ENCODE measurements around the gene TEX261.

The TEX261 gene

DNA sequence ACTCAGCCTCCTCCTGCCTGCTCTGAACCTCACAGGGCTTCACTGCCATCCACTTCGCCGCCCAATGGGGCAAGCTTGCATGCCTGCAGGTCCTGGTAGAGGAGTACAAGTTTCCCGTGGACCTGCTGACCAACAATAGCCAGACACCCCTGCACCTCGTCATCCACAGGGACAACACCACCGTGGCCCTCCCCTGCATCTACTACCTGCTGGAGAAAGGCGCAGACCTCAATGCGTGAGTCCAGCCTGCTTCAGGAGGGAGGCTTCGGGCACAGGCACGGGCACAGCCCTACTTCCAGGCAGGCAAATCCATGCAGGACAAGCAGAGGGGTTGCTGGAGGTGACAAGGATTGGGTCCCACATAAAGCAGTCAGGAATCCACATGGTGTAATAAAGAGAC is 15.0 kb downstream of the TEX261 start:
- DNase-seq, result no peak

DNA sequence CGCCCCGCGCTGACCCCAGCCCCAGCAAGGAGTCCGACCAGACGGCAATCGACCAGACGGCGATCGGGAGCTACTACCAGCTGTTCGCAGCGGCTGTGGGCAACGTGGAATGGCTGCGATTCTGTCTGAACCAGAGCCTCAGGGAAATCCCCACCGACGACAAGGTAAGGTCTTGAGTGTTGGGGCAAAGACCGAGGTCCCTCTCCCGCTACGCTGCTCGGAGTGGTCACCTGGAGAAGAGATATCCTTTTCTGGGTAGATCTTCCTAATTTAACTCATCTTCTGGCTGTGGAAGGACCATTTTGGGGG is 15.5 kb downstream of the TEX261 start:
- no peak for DNase-seq

DNA sequence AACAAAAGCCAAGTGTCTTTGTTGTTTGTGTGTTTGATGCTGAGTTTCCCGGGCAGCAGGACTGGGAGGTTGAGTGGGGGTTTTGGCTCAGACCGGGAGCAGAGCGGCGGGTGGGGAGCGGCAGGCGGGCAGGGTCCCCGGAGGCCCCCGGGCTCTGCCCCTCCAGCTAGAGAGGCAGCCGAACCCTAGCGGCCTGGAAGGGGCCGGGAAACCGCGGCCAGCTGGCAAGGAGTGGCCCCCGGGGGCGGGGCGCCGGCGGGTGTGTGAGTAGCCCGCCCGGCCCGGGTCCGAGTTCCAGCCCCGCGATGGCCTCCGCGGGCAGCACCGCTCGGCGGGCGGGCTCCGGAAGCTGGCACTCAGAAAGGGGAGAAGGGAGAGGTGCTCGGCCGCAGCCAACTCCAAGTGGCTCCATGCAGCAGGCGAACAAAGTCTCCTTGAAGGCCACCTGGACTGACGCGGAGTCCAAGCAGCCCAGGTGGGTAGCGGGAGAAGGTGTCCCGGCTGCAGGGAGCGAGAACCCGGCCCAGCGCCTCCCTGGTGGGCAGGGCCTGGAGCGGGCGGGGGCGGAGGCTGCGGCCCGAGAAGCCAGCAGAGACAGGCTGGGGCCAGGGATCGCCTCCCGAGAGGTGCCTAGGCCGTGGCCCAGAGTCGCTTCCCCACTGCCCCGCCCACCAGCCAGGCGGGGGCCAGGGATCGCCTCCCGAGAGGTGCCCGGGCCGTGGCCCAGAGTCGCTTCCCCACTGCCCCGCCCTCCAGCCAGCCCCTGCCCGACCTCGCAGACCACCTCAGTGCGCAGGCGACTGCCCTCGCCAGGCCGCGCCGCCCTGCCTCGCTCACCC is 16.1 kb downstream of the TEX261 start, which contains the start of gene ANKRD53:
Gene ANKRD53 (plus strand): TSS at position 290 of the 839 bp plus-strand sequence. CDS start 16 bp downstream, at position 306.
- no peak for DNase-seq

DNA sequence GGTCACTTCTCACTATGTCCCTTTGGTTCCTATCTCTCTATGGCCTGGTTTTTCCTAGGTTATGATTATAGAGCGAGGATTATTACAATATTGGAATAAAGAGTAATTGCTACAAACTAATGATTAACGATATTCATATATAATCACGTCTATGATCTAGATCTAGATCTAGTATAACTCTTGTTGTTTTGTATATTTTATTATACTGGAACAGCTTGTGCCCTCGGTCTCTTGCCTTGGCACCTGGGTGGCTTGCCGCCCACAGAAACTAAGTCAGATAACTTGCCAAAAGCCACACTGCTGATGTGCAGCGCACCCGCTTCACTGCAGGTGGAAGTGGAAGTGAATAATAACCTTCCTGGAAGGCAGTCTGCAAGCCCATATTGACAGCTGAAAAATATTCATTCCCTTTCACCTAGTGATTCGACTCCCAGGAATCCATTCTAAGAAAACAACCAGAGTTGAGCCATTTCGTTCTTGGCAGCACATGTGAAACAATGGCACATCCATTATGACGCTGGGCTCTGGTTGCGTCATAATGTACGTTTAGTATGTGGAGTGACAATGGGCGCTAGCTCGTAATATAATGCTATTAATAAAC is 17.0 kb downstream of the TEX261 start:
- DNase-seq, result no peak

DNA sequence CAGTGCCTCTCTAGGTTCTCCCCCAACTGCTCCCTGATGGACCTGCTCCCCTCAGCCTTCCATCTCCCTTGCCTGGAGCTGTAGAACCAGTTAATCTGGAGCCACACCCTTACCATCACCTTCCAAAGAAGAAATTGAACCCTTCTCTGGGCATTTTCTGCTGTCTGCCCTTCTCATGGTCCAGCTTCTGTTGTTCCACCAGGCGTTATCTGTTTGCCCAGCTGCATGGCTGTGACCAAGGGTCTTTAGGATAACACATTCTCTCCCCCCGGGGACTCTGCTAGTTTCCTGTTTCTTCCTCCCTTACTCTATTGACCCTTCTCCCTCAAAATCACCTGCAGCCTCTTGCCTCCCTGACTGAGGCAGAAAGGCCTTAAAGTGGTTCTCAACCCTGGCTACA is 19.4 kb downstream of the TEX261 start:
- DNase-seq, result no peak

DNA sequence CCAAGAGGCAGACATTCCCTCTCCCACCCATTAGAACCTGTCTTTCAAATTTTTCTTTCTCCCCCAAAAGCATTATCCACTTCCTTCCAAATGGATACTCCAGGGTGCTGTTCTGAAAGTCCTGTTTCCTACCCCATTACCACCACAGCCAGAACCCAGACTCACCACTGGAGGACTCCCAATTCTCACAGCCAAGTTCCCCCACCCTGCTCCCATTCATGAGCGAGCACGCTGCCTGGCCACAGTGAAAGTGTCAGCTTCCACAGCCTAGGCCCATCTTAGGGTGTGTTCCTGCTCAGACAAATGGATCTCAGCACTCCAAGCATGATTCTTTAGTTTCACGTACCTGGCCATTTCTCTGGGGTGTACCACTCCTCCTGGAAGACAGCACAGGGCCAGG is 20.1 kb downstream of the TEX261 start:
- DNase-seq, result no peak

DNA sequence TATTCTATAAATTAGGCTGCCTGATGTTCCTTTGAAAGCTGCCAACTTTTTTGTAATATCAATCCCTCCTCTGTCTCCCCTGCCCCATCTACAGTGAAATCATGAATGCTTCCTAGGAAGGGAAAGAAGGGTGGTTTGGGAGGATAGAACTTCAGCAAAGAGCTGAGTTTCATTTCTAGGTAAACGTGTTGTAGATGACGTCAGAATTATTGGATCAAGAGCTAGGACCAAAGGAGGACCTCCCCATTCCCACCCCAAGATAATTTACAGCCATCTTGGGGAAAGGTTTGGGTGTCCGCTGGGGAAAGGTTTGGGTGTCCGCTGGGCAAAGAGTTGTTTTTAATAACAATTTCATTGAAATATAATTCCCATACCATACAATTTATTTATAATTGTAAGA is 27.5 kb downstream of the TEX261 start:
- no peak for DNase-seq

DNA sequence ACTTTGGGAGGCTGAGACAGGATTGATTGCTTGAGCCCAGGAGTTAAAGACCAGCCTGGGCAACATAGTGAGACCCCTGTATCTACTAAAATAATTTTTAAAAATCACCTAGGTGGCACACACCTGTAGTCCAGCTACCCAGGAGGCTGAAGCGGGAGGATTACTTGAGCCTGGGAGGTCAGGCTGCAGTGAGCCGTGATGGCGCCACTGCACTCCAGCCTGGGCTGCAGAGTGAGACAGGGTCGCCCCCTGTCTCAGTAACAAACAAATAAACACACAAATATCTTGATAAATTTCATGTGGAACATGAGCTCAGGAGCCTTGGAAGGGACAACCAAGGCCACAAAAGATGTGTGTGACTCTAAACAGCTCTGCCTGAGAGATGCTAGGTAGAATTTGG is 28.0 kb downstream of the TEX261 start:
- no peak for DNase-seq

DNA sequence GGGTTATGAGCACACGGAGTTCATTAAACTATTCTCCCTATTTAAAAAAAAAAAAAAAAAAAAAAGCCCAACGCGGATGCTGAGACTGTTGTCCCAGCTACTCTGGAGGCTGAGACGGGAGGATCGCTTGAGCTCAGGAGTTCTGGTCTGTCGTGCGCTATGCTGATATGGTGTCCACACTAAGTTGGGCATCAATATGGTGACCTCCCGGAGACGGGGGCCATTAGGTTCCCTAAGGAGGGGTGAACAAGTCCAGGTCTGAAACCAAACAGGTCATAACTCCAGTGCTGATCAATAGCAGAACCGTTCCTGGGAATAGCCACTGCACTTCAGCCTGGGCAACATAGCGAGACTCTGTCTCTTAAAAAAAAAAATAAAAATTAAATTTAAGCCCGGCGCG is 29.2 kb downstream of the TEX261 start:
- no peak for DNase-seq

DNA sequence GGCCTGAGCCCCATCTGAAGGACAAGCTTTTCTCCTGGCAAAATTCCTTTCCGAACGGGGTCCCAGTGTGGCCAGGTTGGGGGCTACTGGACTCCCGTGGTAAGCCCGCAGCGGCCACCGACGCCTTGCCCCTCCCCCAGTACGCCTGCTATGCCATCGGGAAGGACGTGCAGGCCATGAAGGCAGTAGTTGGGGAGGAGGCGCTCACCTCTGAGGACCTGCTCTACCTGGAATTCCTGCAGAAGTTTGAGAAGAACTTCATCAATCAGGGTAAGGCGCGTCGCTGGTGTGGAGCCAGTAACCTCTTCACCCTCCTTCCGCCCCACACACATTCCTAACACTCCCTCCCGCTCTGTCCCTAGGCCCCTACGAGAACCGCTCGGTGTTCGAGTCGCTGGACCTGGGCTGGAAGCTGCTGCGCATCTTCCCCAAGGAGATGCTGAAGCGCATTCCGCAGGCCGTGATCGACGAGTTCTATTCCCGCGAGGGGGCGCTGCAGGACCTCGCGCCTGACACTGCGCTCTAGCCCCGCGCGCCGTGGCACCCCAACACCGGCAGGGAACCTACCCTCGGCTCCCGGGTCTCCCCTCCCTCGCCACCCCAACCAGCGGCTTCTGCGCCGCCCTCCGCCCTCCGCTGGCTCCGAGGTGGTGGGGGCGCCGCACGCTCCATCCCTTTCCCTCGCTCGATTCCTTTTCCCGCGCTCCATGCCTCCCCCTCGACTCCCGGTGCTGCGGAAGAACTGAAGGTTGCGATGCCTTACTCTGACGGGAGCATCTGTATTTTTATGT is 29.9 kb downstream of the TEX261 start:
- no peak for DNase-seq

DNA sequence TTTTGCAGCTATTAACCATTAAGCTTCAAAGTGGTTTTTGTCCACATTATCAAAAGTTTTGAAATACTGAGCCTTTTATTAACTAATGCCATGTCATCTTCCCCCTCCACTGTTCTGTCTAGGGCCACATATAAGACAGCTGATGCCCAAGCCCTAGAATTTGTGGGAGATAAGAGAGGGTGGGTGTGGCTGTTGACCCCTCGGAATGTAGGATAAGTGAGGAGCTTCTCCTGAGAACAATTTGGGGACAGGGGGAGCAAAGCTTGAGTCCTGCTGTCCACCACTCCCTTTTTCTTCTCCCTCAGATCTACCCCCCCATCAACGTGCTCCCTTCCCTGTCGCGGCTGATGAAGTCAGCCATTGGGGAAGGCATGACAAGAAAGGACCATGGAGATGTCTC is 30.5 kb downstream of the TEX261 start:
- DNase-seq, result no peak

DNA sequence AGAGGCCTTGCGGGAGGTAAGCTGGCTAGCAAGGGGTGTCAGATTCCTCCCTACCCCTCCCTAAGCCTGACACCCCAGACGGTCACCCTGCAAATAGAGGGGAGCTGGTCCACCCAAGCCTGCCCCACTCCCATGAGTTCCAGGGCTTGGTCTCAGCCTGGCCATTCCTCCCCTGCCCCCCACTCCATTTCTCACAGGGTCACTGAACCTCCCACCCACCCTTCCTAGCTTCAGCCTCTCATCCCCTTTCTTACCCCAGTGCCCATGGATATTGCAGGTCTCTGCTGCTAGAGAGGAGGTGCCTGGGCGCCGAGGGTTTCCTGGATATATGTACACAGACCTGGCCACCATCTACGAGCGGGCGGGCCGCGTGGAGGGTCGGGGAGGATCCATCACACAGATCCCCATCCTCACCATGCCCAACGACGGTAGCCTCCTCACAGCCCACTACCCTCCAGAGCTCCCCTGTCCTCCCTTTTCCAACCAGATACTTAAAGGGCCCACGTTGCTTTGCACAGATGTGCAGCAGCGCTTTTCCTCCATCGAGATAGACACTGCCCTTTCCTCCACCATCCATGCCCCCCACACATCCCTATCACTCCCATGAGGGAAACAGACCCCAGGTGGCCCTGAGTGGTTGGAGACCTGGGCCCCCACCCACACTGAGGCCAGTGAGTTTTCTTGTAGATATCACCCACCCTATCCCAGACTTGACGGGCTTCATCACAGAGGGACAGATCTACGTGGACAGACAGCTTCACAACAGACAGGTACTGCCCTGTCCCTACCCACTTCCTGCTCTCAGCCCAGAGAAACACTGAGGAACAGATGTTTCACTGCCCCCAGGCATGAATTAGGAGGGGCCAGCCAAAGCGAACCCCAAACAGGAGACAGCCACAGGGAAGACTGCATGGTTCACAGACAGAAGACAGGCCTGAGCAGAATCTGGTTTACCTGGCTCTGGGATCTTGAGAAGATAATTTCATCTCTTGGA is 31.5 kb downstream of the TEX261 start:
- no peak for DNase-seq

DNA sequence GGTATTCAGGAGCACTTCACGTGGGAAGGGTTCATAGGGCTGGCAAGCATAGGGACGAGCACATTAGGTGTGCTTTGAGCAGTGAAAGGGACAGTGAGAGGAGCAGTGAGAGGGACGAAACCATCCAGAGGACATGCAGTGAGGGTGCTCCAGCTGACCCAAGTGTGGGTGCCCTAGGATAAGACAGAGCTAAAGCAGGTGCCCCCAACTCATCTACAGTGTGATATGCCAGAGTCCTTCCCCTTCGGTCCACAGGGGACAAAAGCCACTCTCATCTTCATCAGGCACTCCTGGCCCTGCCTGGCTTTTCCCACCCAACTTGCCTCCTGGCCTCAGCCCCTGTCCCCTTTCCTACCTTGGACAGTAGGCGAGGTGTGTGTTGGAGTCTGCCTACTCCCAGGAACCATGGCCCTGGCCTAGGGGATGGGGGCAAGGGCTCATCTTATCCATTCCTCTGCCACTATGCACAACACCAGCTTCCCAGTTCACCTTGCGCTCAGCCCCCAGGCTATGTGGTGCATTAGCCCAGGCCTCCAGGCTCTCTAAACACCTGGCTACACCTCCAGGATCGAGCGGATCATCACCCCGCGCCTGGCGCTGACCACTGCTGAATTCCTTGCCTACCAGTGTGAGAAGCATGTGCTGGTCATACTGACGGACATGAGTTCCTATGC is 32.3 kb downstream of the TEX261 start:
- no peak for DNase-seq

DNA sequence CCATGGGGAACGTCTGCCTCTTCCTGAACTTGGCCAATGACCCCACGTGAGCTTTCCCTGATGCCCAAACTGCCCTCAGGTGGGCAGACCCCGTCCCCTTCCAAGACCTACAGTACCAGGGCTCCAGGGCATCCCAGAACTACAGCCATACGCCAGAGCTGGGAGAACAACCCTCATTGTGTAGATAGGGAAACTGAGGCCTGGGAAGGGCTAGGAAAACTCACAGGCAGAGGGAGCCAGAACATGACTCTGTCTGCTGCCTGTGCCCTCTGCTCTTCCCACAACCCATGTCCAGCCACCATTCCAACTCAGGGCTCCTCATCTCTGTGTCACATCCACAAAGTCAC is 33.1 kb downstream of the TEX261 start:
- DNase-seq, result no peak

DNA sequence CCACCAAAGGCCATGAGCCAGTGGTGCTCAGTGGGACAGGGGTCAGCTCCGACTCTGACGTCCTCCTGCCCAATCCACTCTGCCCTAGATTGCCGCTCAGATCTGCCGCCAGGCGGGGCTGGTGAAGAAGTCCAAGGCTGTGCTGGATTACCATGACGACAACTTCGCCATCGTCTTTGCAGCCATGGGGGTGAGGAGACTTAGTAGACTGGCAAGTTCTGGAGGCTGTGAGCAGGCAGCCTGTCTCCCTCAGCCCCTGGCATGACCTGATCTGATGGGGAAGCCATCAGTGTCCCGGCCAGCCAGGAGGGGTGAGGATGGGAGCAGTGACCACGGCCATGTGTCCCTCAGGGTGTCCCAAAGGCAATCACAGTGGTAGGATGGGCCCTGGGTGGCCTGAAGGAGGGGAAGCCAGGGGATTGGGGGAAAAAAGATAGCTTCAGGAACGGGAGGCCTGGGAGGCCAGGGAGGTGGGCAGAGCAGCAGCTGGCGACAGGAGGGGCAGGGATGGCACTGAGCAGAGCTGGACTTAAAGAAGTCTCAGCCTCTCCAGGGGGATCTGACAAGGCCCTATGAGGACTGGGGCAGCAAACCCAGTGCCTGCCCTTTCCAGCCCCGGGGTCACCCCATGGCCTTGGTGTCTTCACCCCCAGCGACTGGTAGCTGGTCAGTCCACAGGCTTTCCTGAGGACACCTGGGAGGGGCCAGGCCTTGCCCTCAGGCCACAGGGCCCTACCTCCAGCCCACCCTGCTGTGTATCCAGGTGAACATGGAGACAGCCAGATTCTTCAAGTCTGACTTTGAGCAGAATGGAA is 33.6 kb downstream of the TEX261 start:
- DNase-seq, result no peak

DNA sequence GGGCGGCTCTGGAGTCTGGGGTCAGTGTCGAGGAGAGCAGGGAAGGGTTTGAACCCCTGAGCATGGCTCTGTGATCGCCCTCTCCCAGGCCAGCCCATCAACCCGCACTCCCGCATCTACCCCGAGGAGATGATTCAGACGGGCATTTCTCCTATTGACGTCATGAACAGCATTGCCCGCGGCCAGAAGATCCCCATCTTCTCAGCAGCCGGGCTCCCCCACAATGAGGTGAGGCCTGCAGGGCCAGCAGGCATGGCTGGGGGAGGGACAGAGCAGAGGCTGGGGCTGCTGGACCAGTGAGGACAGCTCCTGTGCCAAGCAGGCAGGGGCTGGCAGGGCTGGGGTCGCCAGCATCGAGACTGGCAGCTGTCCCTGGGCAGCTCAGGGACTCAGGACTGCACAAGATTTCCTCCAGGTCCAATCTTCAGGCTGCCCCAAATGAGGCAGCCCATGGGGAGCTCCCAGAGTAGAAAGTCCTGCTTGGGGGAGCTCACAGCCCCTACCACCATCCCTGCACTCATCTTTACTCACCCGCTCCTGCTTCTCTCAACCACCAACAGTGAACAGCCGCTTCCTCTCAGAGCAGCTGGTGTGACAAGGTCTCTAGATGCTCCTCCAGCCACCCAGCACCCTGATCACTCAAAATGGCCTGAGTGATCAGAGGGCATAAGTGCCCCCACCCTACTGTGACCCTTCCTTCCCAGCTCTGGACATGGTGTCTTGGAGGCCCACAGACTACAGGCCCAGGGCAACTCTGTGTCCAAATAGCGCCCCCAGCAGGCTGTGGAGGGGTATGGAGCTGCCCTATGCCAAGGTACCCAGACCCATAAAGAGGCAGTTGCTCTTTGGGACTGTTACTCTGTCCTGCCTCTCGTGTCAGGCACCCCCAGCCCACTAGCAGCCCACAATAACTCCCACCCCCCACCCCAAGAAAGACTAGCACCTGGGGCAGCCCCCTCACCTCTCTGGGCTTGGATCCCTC is 34.5 kb downstream of the TEX261 start:
- no peak for DNase-seq

DNA sequence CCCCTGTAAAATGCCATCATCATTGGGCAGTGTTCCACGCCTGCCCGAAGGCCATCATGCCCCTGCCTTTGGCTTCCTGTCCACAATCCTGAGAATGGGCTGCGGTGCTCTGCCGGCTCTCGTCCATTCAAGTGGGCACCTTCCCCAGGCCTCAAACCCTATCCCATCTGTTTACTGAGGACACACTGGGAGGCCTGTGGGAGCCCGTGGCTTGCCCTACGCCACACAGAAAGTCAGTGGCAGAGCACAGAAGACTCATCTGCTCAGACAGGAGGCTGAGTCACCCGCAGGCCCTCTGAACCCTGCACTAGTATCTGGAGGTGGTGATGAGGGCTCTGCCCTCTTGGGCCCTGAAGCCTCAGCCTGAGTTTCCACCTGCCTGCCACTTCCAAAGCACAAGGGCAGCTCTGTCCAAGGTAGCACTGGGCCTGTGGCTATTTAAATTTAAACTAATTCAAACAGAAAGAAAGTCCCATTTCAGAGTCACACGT is 35.4 kb downstream of the TEX261 start:
- DNase-seq, result no peak

DNA sequence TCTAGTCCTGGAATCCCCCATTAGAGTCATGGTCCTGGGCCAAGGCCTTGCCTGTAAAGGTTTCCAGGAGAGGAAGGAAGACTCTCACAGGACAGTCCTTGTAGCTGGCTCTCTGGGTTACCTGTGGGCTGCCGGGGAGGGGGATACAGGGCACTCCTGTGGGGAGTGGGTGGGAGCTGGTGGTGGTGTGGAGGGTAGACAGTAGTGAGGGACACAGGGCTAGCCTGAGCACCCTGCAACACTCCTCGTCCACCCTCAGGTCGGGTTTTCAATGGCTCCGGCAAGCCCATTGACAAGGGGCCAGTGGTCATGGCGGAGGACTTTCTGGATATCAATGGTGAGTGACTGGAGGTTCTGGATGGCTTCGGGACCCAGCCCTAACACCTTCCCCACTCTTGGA is 35.9 kb downstream of the TEX261 start:
- DNase-seq, result no peak

DNA sequence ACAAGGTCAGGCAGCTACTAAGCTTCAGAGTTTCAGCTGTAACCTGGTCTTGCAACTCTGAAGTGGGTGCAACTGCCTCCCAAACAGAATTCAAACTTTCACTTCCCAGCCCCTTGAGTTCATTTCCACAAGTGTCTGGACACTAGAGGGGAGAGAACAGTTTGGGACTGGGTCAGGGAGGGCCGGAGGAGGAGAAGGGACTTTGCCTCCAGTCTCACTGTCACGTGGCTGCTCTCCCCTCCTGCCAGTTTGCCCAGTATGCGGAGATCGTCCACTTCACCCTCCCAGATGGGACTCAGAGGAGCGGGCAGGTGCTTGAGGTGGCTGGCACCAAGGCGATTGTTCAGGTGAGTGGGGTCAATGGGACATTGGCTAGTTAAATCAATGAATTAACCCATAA is 36.9 kb downstream of the TEX261 start:
- DNase-seq, result no peak

DNA sequence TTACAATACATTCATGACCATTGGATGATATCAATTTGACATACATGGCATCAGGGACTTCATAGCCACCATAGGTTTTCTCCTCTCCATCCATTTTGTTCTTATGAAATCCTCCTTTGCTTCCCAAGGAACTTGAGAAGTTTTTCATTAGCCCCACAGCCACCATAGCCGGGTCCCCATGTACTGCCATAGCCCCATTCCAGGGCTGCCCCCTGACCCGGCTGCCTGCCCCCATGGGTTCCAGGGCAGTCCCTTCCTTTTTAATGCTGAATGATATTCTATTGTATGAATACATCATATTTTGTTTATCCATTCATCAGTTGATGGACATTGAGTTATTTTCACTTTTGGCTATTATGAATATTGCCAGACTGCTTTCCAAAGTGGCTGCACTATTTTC is 38.5 kb downstream of the TEX261 start:
- no peak for DNase-seq
